ENCODE data around the gene MAPT.

- TF ChIP-seq CTCF (conservative IDR thresholded peaks at IDR 0.05; ENCODE audit: low read depth, low read length) (no peak), POLR2A (IDR thresholded peaks at IDR 0.05; ENCODE audit: low read depth, low read length) (no peak), MXI1 (IDR thresholded peaks at IDR 0.05; ENCODE audit: borderline replicate concordance, low read depth, low read length) (no peak), SMC3 (IDR thresholded peaks at IDR 0.05; ENCODE audit: low read depth, low read length) (no peak), USF2 (IDR thresholded peaks at IDR 0.05; ENCODE audit: low read depth, low read length) (no peak), ELK1 (IDR thresholded peaks at IDR 0.05; ENCODE audit: borderline replicate concordance, low read depth, low read length) (no peak)
These were observed 18.0 kb downstream of the MAPT start for GRCh38 chr17:45912319-45912718.

All from IMR-90 (cell line).